HG03432 (cell line): ENCODE measurements around the gene SERPINB5.

ENCODE experiments used
- ATAC-seq: cut with Tn5 transposase; IDR thresholded peaks from one replicate; pipeline ENCODE4 v1.9.1; 2021; ENCODE audit warnings: mild to moderate bottlenecking, moderate library complexity; ENCODE audit not compliant: unreplicated experiment

The SERPINB5 gene

DNA sequence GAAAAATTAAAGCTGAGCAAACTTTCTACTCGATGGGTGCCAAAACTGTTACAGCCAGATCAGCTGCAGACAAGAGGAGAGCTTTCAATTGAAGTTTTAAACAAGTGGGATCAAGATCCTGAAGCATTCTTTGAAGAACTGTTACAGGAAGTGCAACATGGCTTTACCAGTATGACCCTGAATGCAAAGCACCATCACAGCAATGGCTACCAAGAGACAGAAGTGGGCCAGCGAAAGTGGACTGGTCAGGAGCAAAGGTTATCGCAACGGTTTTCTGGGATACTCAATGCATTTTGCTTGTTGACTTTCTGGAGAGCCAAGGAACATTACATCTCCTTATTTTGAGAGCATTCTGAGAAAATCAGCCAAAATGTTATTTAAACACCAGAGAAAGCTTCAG lies 9.1 kb upstream of the SERPINB5 start:
- ATAC-seq = no peak

- no peak for ATAC-seq
These were observed 8.2 kb upstream of the SERPINB5 start for GRCh38 chr18:63468575-63468974.

GRCh38 chr18:63470751-63471150 lies 6.0 kb upstream of the SERPINB5 start:
- no peak for ATAC-seq

DNA sequence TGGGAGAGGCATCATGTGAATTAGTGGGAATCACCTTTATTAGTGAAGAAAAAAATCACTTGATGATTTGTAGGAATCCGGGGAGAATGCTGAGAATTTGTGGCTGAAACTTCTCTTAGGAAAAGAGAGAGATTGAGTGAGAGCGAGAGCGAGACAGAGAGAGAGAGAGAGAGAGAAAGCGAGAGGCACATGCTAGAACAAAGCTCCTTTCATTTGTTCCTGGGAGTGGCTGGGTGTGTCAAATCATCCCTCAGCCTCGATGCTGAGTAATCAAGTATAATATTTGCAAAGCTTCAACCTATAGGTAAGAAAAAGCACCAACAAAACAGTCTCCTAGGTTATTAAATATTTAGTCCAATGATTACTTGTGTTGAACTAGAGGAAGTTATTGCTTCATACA lies 4.4 kb upstream of the SERPINB5 start:
- ATAC-seq = no peak

- no peak for ATAC-seq
These were observed 442 bp downstream of the SERPINB5 start for GRCh38 chr18:63477200-63477599.

DNA sequence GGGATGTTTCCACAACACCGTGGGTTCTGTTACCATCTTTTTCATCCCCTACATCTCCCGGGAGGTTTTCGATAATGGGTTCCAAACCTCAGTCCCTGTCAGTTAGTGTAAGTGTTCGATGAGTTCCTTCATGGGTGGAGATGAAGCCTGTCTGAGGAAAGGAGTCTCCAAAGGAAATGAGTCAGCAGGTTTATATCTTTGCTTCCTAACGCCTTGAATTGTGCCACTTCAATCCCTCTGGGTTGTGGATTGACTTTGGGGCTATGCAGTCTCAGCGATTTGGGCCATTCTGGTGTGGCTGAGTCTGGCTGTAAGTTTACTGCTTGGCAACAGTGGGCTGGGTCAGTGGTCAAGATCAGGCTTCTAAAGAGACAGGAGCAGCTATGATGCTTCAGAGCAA lies 1.2 kb downstream of the SERPINB5 start:
- no peak for ATAC-seq

DNA sequence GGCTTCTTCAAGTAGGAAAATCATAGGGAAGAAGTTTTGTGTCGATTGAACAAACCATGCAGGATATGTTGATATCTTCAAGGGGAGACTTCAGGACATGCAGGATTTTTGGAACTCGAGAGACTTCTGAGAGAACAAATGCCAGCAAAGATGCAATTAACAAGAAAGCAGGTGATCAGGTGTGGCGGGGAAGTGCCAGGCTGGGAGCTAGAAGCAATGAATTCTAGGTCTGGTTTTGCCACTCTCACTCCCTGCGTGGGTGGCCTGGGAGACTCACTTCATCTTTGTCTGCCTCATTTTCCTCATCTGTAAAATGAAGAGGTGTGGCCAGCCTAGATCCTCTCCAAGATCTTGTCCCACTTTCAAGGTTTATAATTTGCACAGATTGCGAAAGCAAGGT lies 3.1 kb downstream of the SERPINB5 start:
- no peak for ATAC-seq

DNA sequence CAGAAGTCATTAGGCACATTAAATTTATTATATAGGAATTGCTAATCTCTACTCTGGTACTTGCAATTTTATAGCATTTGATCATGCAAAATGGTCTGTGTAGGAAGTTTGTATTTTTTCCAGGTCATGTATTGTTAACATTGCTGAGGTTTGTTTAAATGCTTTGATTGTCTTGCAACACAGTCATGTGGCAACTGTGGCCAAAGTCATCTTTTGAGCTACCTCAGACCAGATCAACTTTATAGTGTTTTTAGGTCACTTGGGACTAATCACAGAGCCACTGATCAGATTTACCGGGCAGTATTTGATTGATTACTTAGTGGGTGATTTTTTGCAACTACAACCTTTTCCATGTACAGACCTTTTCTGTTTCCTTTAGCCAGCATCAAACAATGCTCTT lies 3.7 kb downstream of the SERPINB5 start:
- ATAC-seq = no peak

GRCh38 chr18:63480915-63481314 lies 4.2 kb downstream of the SERPINB5 start:
- ATAC-seq = no peak

DNA sequence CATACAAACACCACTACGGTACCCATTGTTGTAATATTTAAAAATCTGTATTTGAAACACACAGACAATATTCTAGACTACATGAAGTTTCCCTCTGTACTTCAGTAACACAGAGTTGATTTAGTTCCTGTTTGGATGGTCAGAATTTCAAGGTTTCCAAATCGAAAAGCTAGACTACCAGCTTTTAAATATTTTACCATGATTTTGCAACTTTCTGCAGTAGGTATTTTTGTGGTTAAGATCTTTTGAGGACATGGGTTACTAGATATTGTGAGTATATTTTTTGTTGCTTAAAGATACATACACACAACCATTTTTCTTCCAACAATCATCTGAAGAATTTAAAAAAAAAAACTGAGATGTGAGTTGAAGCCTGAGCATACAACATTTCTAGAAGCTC lies 10.9 kb downstream of the SERPINB5 start:
- ATAC-seq = no peak

GRCh38 chr18:63488160-63488559 lies 11.4 kb downstream of the SERPINB5 start:
- ATAC-seq = no peak

DNA sequence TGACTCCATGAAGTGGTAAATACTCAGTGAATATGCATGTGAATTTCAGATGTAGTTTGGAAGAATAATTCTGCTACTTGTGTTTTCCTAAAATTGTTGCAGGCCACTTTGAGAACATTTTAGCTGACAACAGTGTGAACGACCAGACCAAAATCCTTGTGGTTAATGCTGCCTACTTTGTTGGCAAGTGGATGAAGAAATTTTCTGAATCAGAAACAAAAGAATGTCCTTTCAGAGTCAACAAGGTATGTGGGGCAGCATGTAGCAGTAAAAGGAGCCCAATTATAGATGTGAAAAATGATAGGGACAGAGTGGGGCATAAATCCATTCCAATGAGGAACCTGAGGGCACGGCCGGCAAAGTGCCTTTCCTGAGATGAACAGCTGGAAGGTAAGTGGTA lies 16.1 kb downstream of the SERPINB5 start:
- ATAC-seq = no peak

- no peak for ATAC-seq
These were observed 18.9 kb downstream of the SERPINB5 start for GRCh38 chr18:63495675-63496074.

DNA sequence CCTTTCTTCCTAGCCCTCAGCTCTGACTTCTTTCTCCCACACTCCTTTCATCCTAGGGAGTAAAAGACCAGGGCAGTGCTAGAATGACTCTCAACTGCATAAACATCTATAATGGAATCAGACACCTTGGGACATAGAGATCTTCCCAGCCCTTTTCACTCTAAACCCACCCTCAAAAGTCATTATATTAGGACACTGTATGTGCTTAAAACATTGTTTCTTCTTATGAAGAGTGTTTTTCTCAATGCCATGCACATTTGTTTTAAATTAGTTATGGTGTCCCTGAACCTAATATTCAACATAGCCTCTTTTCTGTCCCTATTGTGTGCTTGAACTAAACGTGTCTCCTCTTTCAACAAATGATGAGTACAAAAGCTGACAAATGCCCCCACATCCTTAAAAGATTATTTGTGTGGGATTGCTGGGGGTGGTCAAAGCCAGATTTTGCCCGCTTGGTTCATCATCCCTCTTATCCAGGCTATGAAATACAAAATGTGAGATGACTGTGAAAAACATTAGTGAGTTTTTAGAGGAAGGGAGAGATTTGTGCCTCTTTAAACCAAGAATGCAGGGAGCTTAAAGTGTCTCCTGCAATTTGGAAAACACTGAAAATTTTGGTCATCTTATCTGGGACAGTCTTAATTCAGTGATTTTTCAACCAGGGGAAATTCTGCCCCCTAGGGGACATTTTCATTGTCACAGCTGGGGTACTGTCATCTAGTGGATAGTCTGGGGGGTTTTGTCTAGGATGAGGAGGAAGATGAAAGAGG lies 29.0 kb downstream of the SERPINB5 start:
- ATAC-seq = peak; percentile 69

DNA sequence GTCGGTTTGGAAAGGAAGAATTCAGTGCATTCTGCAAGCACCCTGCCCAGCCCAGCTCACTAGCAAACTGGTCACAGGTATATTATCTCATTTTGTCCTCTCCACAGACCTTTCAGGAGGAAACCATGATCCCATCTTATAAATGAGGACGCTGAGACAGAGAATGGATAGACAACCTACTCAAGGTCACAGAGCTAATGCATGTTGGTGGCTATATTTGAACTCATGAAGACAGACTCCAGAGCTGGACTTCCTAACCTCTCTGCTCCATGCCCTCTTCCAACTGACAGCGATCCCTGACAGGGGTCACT lies 29.5 kb downstream of the SERPINB5 start:
- peak; percentile 10 for ATAC-seq

- no peak for ATAC-seq
These were observed 31.8 kb downstream of the SERPINB5 start for GRCh38 chr18:63508596-63508995.

GRCh38 chr18:63511285-63511684 lies 34.5 kb downstream of the SERPINB5 start:
- ATAC-seq = no peak

DNA sequence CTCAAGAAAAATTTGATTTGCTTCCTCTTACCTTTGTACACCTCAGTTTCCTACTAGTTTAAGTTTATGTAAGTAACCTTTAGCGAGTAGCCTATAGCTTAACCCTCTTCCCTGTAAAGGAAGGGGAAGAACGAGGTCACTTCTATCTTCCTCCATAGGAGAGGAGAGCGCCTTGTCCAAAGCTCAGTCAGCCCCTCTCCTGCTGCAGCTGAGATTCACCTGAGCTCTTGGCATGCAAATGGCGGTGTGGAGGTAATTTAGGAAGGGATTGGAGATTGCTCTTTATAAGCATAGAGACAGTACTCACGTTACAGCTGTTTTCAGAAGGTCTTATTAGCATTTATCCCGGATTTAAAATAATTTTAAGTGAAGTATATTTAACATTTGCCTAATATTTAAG lies 37.6 kb downstream of the SERPINB5 start:
- no peak for ATAC-seq

DNA sequence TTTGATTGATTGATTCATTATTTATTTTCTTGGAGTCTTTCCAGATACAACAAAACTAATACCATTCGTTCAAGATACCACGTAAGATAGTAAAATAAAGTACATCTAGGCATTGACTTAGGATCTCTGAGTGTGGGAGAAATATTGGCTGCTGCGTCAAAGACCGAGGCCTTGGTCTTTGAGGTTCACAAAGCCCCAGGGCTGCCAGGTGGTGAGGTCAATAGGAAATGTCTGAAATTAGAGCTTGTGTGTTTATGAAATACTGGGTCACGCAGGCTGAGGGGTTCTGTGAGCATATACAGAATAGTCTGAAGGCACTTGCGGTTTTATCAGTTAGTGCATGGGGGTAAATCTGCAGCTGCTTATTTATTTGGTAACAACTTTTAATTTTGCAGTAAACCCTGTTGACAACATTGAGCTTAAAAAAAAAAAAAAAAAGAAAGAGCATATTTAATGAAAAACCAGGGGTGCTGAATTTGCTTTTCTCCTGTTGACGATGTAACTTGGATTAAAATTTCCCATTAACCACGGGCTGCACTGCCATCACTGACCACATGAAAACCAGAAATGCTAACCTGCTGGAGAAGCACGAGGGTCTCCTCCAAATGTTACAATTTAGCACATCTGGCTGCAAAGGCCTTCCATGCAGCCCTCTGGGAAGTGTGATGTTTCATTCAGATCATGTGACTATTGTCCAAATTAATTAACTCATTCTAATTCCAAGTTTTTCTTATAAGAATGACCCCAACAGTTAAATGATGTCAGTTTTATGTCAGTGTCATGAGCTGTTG lies 38.3 kb downstream of the SERPINB5 start:
- ATAC-seq = no peak

DNA sequence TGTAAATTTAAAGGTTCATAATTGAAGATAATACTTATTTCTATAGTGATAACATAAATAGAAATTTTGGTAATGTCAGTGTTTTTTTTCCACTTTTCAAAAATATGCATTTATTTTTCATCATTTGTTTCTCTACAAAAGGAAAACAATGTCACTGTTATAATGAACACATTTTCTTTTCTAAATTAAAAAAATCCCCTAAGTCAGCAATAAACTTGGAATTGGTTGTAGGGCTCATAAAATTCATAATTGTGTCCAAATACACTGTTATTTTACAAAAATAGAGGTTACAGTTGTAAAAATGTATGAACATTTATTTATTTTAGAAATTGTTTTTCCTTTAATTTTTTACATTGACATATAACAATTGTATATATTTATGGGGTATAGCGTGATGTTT lies 39.0 kb downstream of the SERPINB5 start:
- ATAC-seq = no peak

- peak; percentile 95 for ATAC-seq
These were observed 41.6 kb downstream of the SERPINB5 start for GRCh38 chr18:63518178-63519012.
